ENCODE data around the gene SHB.
"Not testable (repeated sequence)": the region's sequence is repeated elsewhere in the genome, so short reads cannot be mapped to it uniquely, and the experiment has no call there.

The SHB gene

DNA sequence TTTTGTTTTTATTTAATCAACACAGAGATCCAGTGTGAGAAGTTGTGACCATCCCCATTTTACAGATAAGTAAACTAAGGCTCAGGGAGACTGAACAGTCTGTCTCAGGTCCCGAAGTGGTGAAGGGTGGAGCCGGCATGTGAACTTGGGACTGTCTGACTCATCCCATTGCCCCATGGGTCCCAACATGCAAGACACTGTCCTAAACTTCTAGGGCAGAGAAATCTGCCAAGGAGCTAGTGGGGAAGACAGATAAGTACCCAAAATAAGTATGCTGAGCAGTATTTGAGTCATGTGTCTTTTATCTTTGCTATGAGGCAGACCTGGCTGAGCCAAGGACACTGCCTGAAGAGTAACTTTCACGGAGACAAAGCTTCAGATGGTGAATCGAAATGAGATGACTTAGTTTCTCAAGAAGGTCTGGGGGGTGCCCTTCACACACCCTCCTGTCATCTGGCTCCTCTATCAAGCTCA is 100.8 kb downstream of the SHB start:
- Histone ChIP-seq H3K9me3 (replicated peaks; ENCODE audit: insufficient read depth, low read length) (no peaks in the 10 kb centered on the region), H3K9ac (ENCODE audit: low read length) (no peak overlapping the region), H4K20me1 (ENCODE audit: insufficient read depth, low read length) (no peaks in the 10 kb centered on the region), H3K4me3 (ENCODE audit: low read length) (no peak overlapping the region), H3F3A (ENCODE audit: insufficient read depth, low read length) (no peaks in the 10 kb centered on the region), H3K27ac (ENCODE audit: low read length) (no peak overlapping the region), H3K36me3 (replicated peaks; ENCODE audit: insufficient read depth, low read length) (no peaks in the 10 kb centered on the region), H3K9me2 (replicated peaks; ENCODE audit: insufficient read depth, low read length) (no peaks in the 10 kb centered on the region), H2AFZ (ENCODE audit: low read length) (no peak overlapping the region), H3K4me1 (ENCODE audit: low read length) (no peaks in the 10 kb centered on the region), H3K27me3 (replicated peaks; ENCODE audit: insufficient read depth, low read length) (no peaks in the 10 kb centered on the region), H3K4me2 (ENCODE audit: low read depth, low read length) (no peak overlapping the region), H3K79me2 (ENCODE audit: low read length) (no peaks in the 10 kb centered on the region)
- no peak for TF ChIP-seq EZH2phosphoT487 (IDR thresholded peaks at IDR 0.05; ENCODE audit: low read length)
- TF ChIP-seq EZH2 (optimal IDR thresholded peaks at IDR 0.05; ENCODE audit: low read depth, low read length), result no peak
- TF ChIP-seq CTCF (IDR thresholded peaks at IDR 0.05; ENCODE audit: low read length), result no peak
- DNase-seq, result no peak

DNA sequence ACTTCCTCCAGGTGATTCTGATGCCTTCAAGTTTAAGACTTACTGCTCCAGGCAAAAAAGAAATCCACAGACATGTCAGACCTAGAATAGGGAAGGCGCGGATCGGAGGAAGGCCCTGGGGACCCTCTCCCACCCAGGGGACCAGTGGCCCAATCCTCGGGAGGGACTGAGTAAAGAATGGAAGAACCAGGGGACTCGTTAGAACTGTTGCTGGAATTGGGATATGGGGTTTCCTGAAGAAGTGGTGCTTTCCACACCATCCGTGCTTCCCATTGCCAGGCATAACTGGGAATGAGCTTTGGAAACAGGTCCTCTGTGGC is 101.3 kb downstream of the SHB start:
- Histone ChIP-seq H3K9ac (ENCODE audit: low read length) (no peak overlapping the region), H3K9me3 (replicated peaks; ENCODE audit: insufficient read depth, low read length) (no peaks in the 10 kb centered on the region), H3K27ac (ENCODE audit: low read length) (no peak overlapping the region), H3K4me2 (ENCODE audit: low read depth, low read length) (no peak overlapping the region), H3K9me2 (replicated peaks; ENCODE audit: insufficient read depth, low read length) (no peaks in the 10 kb centered on the region), H3F3A (ENCODE audit: insufficient read depth, low read length) (no peaks in the 10 kb centered on the region), H4K20me1 (ENCODE audit: insufficient read depth, low read length) (no peaks in the 10 kb centered on the region), H3K79me2 (ENCODE audit: low read length) (no peaks in the 10 kb centered on the region), H3K4me1 (ENCODE audit: low read length) (no peaks in the 10 kb centered on the region), H3K27me3 (replicated peaks; ENCODE audit: insufficient read depth, low read length) (no peaks in the 10 kb centered on the region), H3K36me3 (replicated peaks; ENCODE audit: insufficient read depth, low read length) (no peaks in the 10 kb centered on the region), H3K4me3 (ENCODE audit: low read length) (no peak overlapping the region), H2AFZ (ENCODE audit: low read length) (no peak overlapping the region)
- DNase-seq, result no peak
- no peak for TF ChIP-seq EZH2phosphoT487 (IDR thresholded peaks at IDR 0.05; ENCODE audit: low read length)

GRCh38 chr9:37967014-37967760 is 101.8 kb downstream of the SHB start:
- H3K9me2 ChIP-seq (replicated peaks; ENCODE audit: insufficient read depth, low read length), result no peaks in the 10 kb centered on the region
- no peaks in the 10 kb centered on the region for H3F3A ChIP-seq (ENCODE audit: insufficient read depth, low read length)
- H3K9ac ChIP-seq (ENCODE audit: low read length), result no peak overlapping the region
- H3K36me3 ChIP-seq (replicated peaks; ENCODE audit: insufficient read depth, low read length), result no peaks in the 10 kb centered on the region
- no peak overlapping the region for H3K4me3 ChIP-seq (ENCODE audit: low read length)
- no peaks in the 10 kb centered on the region for H3K79me2 ChIP-seq (ENCODE audit: low read length)
- no peaks in the 10 kb centered on the region for H4K20me1 ChIP-seq (ENCODE audit: insufficient read depth, low read length)
- TF ChIP-seq EZH2 (optimal IDR thresholded peaks at IDR 0.05; ENCODE audit: low read depth, low read length), result no peak
- no peak for TF ChIP-seq EZH2phosphoT487 (IDR thresholded peaks at IDR 0.05; ENCODE audit: low read length)
- TF ChIP-seq CTCF (IDR thresholded peaks at IDR 0.05; ENCODE audit: low read length), result no peak
- H3K4me2 ChIP-seq (ENCODE audit: low read depth, low read length), result no peak overlapping the region
- no peak for DNase-seq
- no peaks in the 10 kb centered on the region for H3K27me3 ChIP-seq (replicated peaks; ENCODE audit: insufficient read depth, low read length)
- no peaks in the 10 kb centered on the region for H3K9me3 ChIP-seq (replicated peaks; ENCODE audit: insufficient read depth, low read length)
- H2AFZ ChIP-seq (ENCODE audit: low read length), result no peak overlapping the region
- no peaks in the 10 kb centered on the region for H3K4me1 ChIP-seq (ENCODE audit: low read length)
- no peak overlapping the region for H3K27ac ChIP-seq (ENCODE audit: low read length)

DNA sequence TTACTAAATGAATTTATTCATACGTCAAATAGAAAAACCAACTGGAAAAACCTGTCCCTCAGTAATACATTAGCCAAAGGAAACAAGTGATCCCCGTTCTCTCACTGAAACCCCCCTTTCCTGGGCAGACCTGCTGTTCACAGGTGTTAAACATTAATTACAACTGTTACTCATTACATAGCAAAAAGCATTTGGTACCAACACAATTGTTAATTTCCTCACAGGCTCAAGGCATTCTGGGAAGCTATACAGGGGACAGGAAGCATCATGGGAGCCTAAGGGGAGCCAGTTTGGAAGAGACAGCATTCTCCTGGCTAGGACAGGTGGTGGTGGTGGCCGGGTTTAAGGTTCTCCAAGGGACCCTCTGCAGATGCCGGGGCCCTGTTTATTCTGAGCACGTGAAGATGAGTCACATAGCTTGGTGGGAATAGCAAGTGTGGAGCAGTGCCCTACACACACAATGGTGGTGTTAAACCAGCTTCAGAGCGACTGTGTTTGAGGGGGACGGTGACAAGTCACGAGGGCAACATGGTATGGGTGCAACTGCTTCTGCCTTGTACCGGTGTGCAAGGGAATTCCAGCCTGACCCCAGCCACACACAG is 102.5 kb downstream of the SHB start:
- H3K4me1 ChIP-seq (ENCODE audit: low read length), result no peaks in the 10 kb centered on the region
- no peaks in the 10 kb centered on the region for H3K79me2 ChIP-seq (ENCODE audit: low read length)
- H3K4me3 ChIP-seq (ENCODE audit: low read length), result no peak overlapping the region
- no peaks in the 10 kb centered on the region for H3F3A ChIP-seq (ENCODE audit: insufficient read depth, low read length)
- no peaks in the 10 kb centered on the region for H3K9me2 ChIP-seq (replicated peaks; ENCODE audit: insufficient read depth, low read length)
- DNase-seq, result no peak
- H3K4me2 ChIP-seq (ENCODE audit: low read depth, low read length), result no peak overlapping the region
- H3K27ac ChIP-seq (ENCODE audit: low read length), result no peak overlapping the region
- H3K27me3 ChIP-seq (replicated peaks; ENCODE audit: insufficient read depth, low read length), result no peaks in the 10 kb centered on the region
- TF ChIP-seq EZH2phosphoT487 (IDR thresholded peaks at IDR 0.05; ENCODE audit: low read length) (no peak), EZH2 (optimal IDR thresholded peaks at IDR 0.05; ENCODE audit: low read depth, low read length) (no peak)
- no peak overlapping the region for H3K9ac ChIP-seq (ENCODE audit: low read length)
- H2AFZ ChIP-seq (ENCODE audit: low read length), result no peak overlapping the region
- H3K36me3 ChIP-seq (replicated peaks; ENCODE audit: insufficient read depth, low read length), result no peaks in the 10 kb centered on the region
- no peaks in the 10 kb centered on the region for H3K9me3 ChIP-seq (replicated peaks; ENCODE audit: insufficient read depth, low read length)
- no peaks in the 10 kb centered on the region for H4K20me1 ChIP-seq (ENCODE audit: insufficient read depth, low read length)

DNA sequence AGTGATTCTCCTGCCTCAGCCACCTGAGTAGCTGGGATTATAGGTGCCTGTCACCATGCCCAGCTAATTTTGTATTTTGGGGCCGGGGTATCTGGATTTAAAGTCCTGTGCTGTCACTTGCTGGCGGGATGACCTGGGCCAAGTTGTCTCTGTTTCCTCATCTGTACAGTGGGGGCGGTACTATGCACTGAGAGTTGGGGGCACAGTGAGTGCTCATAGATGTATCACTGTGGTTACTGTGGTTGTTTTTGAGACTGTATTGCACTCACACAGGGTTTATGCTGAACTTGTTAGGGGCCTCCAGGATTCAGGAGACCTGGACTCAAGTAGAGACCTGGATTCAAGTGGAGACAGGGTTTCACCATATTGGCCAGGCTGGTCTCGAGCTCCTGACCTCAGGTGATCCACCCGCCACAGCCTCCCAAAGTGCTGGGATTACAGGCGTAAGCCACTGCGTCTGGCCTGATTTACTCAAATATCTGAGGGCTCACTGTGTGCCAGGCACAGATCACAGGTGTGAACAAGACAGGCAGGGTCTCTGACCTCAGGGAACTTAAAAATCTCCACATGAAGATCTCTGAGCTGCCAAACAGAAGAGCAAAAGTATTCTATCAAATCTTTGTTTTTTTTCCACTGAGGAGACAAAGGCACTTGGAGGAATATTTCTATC is 103.2 kb downstream of the SHB start:
- not testable (repeated sequence) for H3K27ac ChIP-seq (ENCODE audit: low read length); H2AFZ ChIP-seq (ENCODE audit: low read length); H3K4me2 ChIP-seq (ENCODE audit: low read depth, low read length); H3K4me3 ChIP-seq (ENCODE audit: low read length); H3K9ac ChIP-seq (ENCODE audit: low read length); H3K4me1 ChIP-seq (ENCODE audit: low read length); H3K9me2 ChIP-seq (replicated peaks; ENCODE audit: insufficient read depth, low read length); DNase-seq; H3F3A ChIP-seq (ENCODE audit: insufficient read depth, low read length); H3K36me3 ChIP-seq (replicated peaks; ENCODE audit: insufficient read depth, low read length); H3K9me3 ChIP-seq (replicated peaks; ENCODE audit: insufficient read depth, low read length); H3K79me2 ChIP-seq (ENCODE audit: low read length); H4K20me1 ChIP-seq (ENCODE audit: insufficient read depth, low read length); H3K27me3 ChIP-seq (replicated peaks; ENCODE audit: insufficient read depth, low read length)
